Endothelial cell (in vitro differentiated cells): ENCODE measurements around the gene FANCF. TPM values are rescaled to one million over a fixed set of nuclear protein-coding genes. Genes with fewer than 3 reads are reported as not detected.
A peak's percentile ranks its signal among the peaks of the same experiment; 100 is the strongest.
"Not testable (repeated sequence)": the region's sequence is repeated elsewhere in the genome, so short reads cannot be mapped to it uniquely, and the experiment has no call there.

Experiments
- DNase-seq: peaks from one replicate; pipeline ENCODE4 v3.0.0; 2021; ENCODE audit warnings: low spot score
- H3K27ac Mint-ChIP-seq: one replicate; pipeline ENCODE4 v1.8.0; 2021; ENCODE audit warnings: mixed read lengths, inconsistent platforms; ENCODE audit not compliant: unreplicated experiment
- H3K27me3 Mint-ChIP-seq: one replicate; pipeline ENCODE4 v1.8.0; 2021; ENCODE audit warnings: mild to moderate bottlenecking, moderate library complexity, mixed read lengths, inconsistent platforms; ENCODE audit not compliant: unreplicated experiment
- H3K36me3 Mint-ChIP-seq: one replicate; pipeline ENCODE4 v1.8.0; 2021; ENCODE audit warnings: mild to moderate bottlenecking, low read depth, mixed read lengths, inconsistent platforms; ENCODE audit not compliant: unreplicated experiment
- H3K4me1 Mint-ChIP-seq: one replicate; pipeline ENCODE4 v1.8.0; 2021; ENCODE audit warnings: mild to moderate bottlenecking, mixed read lengths, inconsistent platforms; ENCODE audit not compliant: unreplicated experiment
- H3K4me3 Mint-ChIP-seq: one replicate; pipeline ENCODE4 v1.8.0; 2021; ENCODE audit warnings: mild to moderate bottlenecking, mixed read lengths, inconsistent platforms; ENCODE audit not compliant: unreplicated experiment
- H3K9me3 Mint-ChIP-seq: one replicate; pipeline ENCODE4 v1.8.0; 2021; ENCODE audit warnings: mixed read lengths, inconsistent platforms; ENCODE audit not compliant: unreplicated experiment
- CTCF ChIP-seq: fragments of 200-600 bp; sonication (generic); IDR thresholded peaks from one replicate; pipeline ENCODE4 v1.5.0; 2021; ENCODE audit warnings: antibody characterized with exemption; ENCODE audit not compliant: unreplicated experiment
- total RNA-seq: library from RNA; stranded (reverse); fragmentation: NEBNext Ultra II Directional; extraction: Animal tissue kit (Norgen Biotek cat#: 25700); gene quantifications from one replicate; pipeline ENCODE4 v1.2.1, GENCODE V29; 2021; ENCODE audit not compliant: unreplicated experiment

Gene FANCF
- total RNA-seq, 1 donor from 2014 or later: 9.3 TPM

- Mint-ChIP-seq H3K27me3 (no peaks in the 10 kb centered on the region), H3K36me3 (no peaks in the 10 kb centered on the region), H3K9me3 (no peaks in the 10 kb centered on the region), H3K27ac (peak overlapping the region; percentile 78), H3K4me3 (no peak overlapping the region), H3K4me1 (peaks cover 18% of the 10 kb centered on the region)
- DNase-seq: no peak
- TF ChIP-seq CTCF: no peak
Observed at GRCh38 chr11:22657101-22657694, 31.6 kb upstream of the FANCF start.

GRCh38 chr11:22656130-22656529 lies 30.5 kb upstream of the FANCF start:
- peak overlapping the region; percentile 10 for H3K27ac Mint-ChIP-seq
- TF ChIP-seq CTCF: no peak
- no peaks in the 10 kb centered on the region for H3K27me3 Mint-ChIP-seq
- no peak for DNase-seq
- H3K4me3 Mint-ChIP-seq: no peak overlapping the region
- H3K4me1 Mint-ChIP-seq: peaks cover 18% of the 10 kb centered on the region
- H3K9me3 Mint-ChIP-seq: no peaks in the 10 kb centered on the region
- no peaks in the 10 kb centered on the region for H3K36me3 Mint-ChIP-seq

GRCh38 chr11:22652346-22652745 lies 26.7 kb upstream of the FANCF start:
- H3K27me3 Mint-ChIP-seq, H3K27ac Mint-ChIP-seq, H3K9me3 Mint-ChIP-seq, H3K36me3 Mint-ChIP-seq, H3K4me3 Mint-ChIP-seq, DNase-seq: not testable (repeated sequence)
- H3K4me1 Mint-ChIP-seq: peaks cover 13% of the 10 kb centered on the region

- no peak for TF ChIP-seq CTCF
- no peak overlapping the region for H3K4me3 Mint-ChIP-seq
- H3K27me3 Mint-ChIP-seq: no peaks in the 10 kb centered on the region
- H3K9me3 Mint-ChIP-seq: no peaks in the 10 kb centered on the region
- no peak overlapping the region for H3K27ac Mint-ChIP-seq
- DNase-seq: no peak
- H3K36me3 Mint-ChIP-seq: no peaks in the 10 kb centered on the region
- no peaks in the 10 kb centered on the region for H3K4me1 Mint-ChIP-seq
Observed at GRCh38 chr11:22641559-22641958, 15.9 kb upstream of the FANCF start.

- H3K9me3 Mint-ChIP-seq: no peaks in the 10 kb centered on the region
- H3K4me1 Mint-ChIP-seq: no peaks in the 10 kb centered on the region
- no peaks in the 10 kb centered on the region for H3K36me3 Mint-ChIP-seq
- no peaks in the 10 kb centered on the region for H3K27me3 Mint-ChIP-seq
- TF ChIP-seq CTCF: no peak
- DNase-seq: no peak
- H3K27ac Mint-ChIP-seq: no peak overlapping the region
- H3K4me3 Mint-ChIP-seq: no peak overlapping the region
Observed at GRCh38 chr11:22640862-22641261, 15.2 kb upstream of the FANCF start.
